Liver (tissue), 9 donors: ENCODE measurements around the gene DPT. TPM values are rescaled to one million over a fixed set of nuclear protein-coding genes. Genes with fewer than 3 reads are reported as not detected.

Experiments used
- DNase-seq: peaks from one replicate; pipeline ENCODE4 v3.0.0-alpha.2; 2017; ENCODE audit warnings: low spot score
- H3K27ac ChIP-seq, 2 donors: one replicate each; pipeline ENCODE4 v1.7.0; 2013; ENCODE audit warnings: inconsistent platforms in 2 of 2, low read length in 2 of 2, control low read depth in 1 of 2, low read depth in 1 of 2, mild to moderate bottlenecking in 1 of 2
- H3K27me3 ChIP-seq, 4 donors: one replicate each; pipeline versions ENCODE4 v1.6.1 to v1.7.0; 2013; ENCODE audit warnings: low read length in 3 of 4, inconsistent platforms in 1 of 4, mild to moderate bottlenecking in 1 of 4, moderate library complexity in 1 of 4; ENCODE audit not compliant: control insufficient read depth in 4 of 4, insufficient read depth in 4 of 4
- H3K36me3 ChIP-seq, 4 donors: one replicate each; pipeline versions ENCODE4 v1.6.1 to v1.7.0; 2013; ENCODE audit warnings: low read length in 3 of 4, mild to moderate bottlenecking in 3 of 4, low read depth in 1 of 4, moderate library complexity in 1 of 4; ENCODE audit not compliant: control insufficient read depth in 4 of 4, insufficient read depth in 3 of 4
- H3K4me1 ChIP-seq, 4 donors: one replicate each; pipeline versions ENCODE4 v1.6.1 to v1.7.0; 2013; ENCODE audit warnings: low read length in 3 of 4, mild to moderate bottlenecking in 3 of 4, moderate library complexity in 1 of 4; ENCODE audit not compliant: control insufficient read depth in 4 of 4, insufficient read depth in 4 of 4
- H3K4me3 ChIP-seq, 3 donors: one replicate each; pipeline versions ENCODE4 v1.6.1 to v1.7.0; 2013; ENCODE audit warnings: low read length in 3 of 3, control low read depth in 1 of 3, low read depth in 1 of 3, mild to moderate bottlenecking in 1 of 3
- H3K9ac ChIP-seq, 2 donors: one replicate each; pipeline ENCODE4 v1.7.0; 2013; ENCODE audit warnings: low read length in 2 of 2, mild to moderate bottlenecking in 2 of 2, moderate library complexity in 2 of 2, control low read depth in 1 of 2, low read depth in 1 of 2
- H3K9me3 ChIP-seq, 4 donors: one replicate each; pipeline versions ENCODE4 v1.6.1 to v1.7.0; 2013; ENCODE audit warnings: low read length in 3 of 4; ENCODE audit not compliant: control insufficient read depth in 4 of 4
- ATF3 ChIP-seq: IDR thresholded peaks from 2 replicates; pipeline ENCODE4 v1.6.1; 2016; ENCODE audit warnings: antibody characterized with exemption
- CTCF ChIP-seq: fragments of 150-350 bp; IDR thresholded peaks from 2 replicates; pipeline ENCODE4 v1.5.1; 2017; ENCODE audit warnings: improper control_type of control experiment, low read depth, low read length; ENCODE audit not compliant: missing input control
- FOXA1 ChIP-seq: IDR thresholded peaks from 2 replicates; pipeline ENCODE4 v1.6.1; 2016; ENCODE audit warnings: antibody characterized with exemption
- FOXA2 ChIP-seq: IDR thresholded peaks from 2 replicates; pipeline ENCODE4 v1.6.1; 2016; ENCODE audit warnings: antibody characterized with exemption
- GABPA ChIP-seq, 2 donors: IDR thresholded peaks in 1 of 2; conservative IDR thresholded peaks in 1 of 2; 2 replicates each; pipeline ENCODE4 v1.6.1; 2016; ENCODE audit warnings: antibody characterized with exemption in 2 of 2, mild to moderate bottlenecking in 1 of 2, moderate library complexity in 1 of 2
- HNF4A ChIP-seq, 2 donors: conservative IDR thresholded peaks; 2 replicates each; pipeline ENCODE4 v1.6.1; 2016; ENCODE audit warnings: antibody characterized with exemption in 2 of 2, mild to moderate bottlenecking in 2 of 2
- JUND ChIP-seq, 2 donors: IDR thresholded peaks; 2 replicates each; pipeline ENCODE4 v1.6.1; 2016; ENCODE audit warnings: antibody characterized with exemption in 2 of 2
- NR2F2 ChIP-seq: IDR thresholded peaks from 2 replicates; pipeline ENCODE4 v1.6.1; 2016; ENCODE audit warnings: antibody characterized with exemption
- RAD21 ChIP-seq, 2 donors: IDR thresholded peaks; 2 replicates each; pipeline ENCODE4 v1.6.1; 2016; ENCODE audit warnings: antibody characterized with exemption in 2 of 2, mild to moderate bottlenecking in 2 of 2
- RXRA ChIP-seq, 2 donors: IDR thresholded peaks; 2 replicates each; pipeline ENCODE4 v1.6.1; 2017 to 2018; ENCODE audit warnings: antibody characterized with exemption in 2 of 2, mild to moderate bottlenecking in 1 of 2
- SP1 ChIP-seq: IDR thresholded peaks from 2 replicates; pipeline ENCODE4 v1.6.1; 2018; ENCODE audit warnings: antibody characterized with exemption, mild to moderate bottlenecking
- TAF1 ChIP-seq: conservative IDR thresholded peaks from 2 replicates; pipeline ENCODE4 v1.6.1; 2016; ENCODE audit warnings: antibody characterized with exemption, mild to moderate bottlenecking
- YY1 ChIP-seq: IDR thresholded peaks from 2 replicates; pipeline ENCODE4 v1.6.1; 2016; ENCODE audit warnings: antibody characterized with exemption, mild to moderate bottlenecking
- ZBTB33 ChIP-seq: IDR thresholded peaks from 2 replicates; pipeline ENCODE4 v1.6.1; 2016; ENCODE audit warnings: antibody characterized with exemption
- WGBS: extraction: QIAGEN DNeasy Blood & Tissue Kit; methylation state at CpG from one replicate; pipeline ENCODE4 v1.1.7; 2013; 5-methylcytosine and 5-hydroxymethylcytosine counted together
- polyA plus RNA-seq, 2 donors: library from polyadenylated mRNA; stranded (reverse) in 1 of 2; unstranded in 1 of 2; fragments of 200-250 nt in 1 of 2; fragments of >200 nt in 1 of 2; fragmentation: Nextera tagmentation in 1 of 2; extraction: Ambion mirVana in 1 of 2; gene quantifications; one replicate each; pipeline versions ENCODE4 v1.2.1 to v1.2.3, GENCODE V29; 2013 to 2015
- total RNA-seq, 2 donors: library from RNA; depleted of rRNA; stranded (reverse); fragments of >200 nt; gene quantifications; one replicate each; pipeline ENCODE4 v1.2.3, GENCODE V29; 2014
- TF ChIP-seq, protein P1 (sequence below): IDR thresholded peaks from 2 replicates; pipeline ENCODE4 v1.6.1; 2016; ENCODE audit warnings: antibody characterized with exemption
- TF ChIP-seq, protein P2 (sequence below): IDR thresholded peaks from 2 replicates; pipeline ENCODE4 v1.6.1; 2016; ENCODE audit warnings: antibody characterized with exemption, mild to moderate bottlenecking
- donor health status: healthy.
- donor health status: healthy.
- donor health status: healthy.
- donor health status: healthy.
- donor health status: healthy.

The DPT gene
- total and polyA plus RNA-seq, 4 donors = 0.42 to 5.0 (median 3.0) TPM

DNA sequence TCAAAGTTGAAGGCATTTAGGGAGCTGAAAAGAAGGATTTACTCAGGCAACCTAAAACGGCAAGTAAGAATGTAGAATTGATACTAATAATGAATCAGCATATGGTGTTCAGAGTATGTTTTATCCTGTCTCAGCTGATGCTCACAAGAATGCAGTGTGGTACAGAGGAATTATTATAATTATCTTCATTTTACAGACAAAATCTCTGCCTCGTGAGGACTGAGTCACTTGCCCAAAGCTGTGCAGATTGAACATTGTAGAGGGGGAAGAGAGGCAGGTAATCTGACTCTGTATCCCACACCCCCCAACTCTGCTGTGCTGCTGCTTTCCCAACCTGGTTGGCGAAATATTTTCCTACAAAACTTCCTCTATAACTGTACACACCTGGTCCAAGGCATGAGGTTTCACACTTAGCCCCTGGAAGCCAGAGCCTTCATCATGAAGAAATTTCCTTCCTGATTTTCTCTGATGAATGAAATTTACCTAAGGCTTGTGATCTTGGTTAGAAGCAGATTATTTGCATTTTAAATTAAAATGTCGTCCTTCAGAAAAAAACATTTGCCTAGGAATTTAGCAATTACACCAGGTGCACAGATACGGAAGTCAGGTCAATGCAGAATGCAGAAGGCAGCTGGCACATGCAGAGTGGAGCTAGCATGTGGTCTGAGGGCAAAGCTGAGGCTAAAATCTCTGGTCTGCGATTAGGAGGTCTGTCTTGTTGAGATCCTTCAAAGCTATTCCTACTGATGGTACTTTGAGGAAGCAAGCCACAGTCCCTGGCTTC is 52.8 kb downstream of the DPT start:
- TF ChIP-seq, protein P1, sequence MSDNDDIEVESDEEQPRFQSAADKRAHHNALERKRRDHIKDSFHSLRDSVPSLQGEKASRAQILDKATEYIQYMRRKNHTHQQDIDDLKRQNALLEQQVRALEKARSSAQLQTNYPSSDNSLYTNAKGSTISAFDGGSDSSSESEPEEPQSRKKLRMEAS = no peak
- TF ChIP-seq CTCF (no peak), RAD21 (IDR thresholded peaks at IDR 0.05) (no peak), ZBTB33 (no peak), JUND (IDR thresholded peaks at IDR 0.05) (no peak), TAF1 (no peak), HNF4A (conservative IDR thresholded peaks at IDR 0.05) (no peak), YY1 (no peak), SP1 (no peak), FOXA2 (no peak), NR2F2 (no peak), FOXA1 (no peak), ATF3 (no peak), RXRA (IDR thresholded peaks at IDR 0.05) (no peak), GABPA (IDR thresholded peaks at IDR 0.05 in 1 of 2, conservative IDR thresholded peaks at IDR 0.05 in 1 of 2) (no peak)
- TF ChIP-seq, protein P2, sequence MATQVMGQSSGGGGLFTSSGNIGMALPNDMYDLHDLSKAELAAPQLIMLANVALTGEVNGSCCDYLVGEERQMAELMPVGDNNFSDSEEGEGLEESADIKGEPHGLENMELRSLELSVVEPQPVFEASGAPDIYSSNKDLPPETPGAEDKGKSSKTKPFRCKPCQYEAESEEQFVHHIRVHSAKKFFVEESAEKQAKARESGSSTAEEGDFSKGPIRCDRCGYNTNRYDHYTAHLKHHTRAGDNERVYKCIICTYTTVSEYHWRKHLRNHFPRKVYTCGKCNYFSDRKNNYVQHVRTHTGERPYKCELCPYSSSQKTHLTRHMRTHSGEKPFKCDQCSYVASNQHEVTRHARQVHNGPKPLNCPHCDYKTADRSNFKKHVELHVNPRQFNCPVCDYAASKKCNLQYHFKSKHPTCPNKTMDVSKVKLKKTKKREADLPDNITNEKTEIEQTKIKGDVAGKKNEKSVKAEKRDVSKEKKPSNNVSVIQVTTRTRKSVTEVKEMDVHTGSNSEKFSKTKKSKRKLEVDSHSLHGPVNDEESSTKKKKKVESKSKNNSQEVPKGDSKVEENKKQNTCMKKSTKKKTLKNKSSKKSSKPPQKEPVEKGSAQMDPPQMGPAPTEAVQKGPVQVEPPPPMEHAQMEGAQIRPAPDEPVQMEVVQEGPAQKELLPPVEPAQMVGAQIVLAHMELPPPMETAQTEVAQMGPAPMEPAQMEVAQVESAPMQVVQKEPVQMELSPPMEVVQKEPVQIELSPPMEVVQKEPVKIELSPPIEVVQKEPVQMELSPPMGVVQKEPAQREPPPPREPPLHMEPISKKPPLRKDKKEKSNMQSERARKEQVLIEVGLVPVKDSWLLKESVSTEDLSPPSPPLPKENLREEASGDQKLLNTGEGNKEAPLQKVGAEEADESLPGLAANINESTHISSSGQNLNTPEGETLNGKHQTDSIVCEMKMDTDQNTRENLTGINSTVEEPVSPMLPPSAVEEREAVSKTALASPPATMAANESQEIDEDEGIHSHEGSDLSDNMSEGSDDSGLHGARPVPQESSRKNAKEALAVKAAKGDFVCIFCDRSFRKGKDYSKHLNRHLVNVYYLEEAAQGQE = no peak
- Histone ChIP-seq H3K9me3 (no peaks in the 10 kb centered on the region), H3K36me3 (no peaks in the 10 kb centered on the region), H3K9ac (no peak overlapping the region), H3K27ac (no peak overlapping the region), H3K4me1 (no peaks in the 10 kb centered on the region), H3K27me3 (no peaks in the 10 kb centered on the region), H3K4me3 (no peak overlapping the region)
- DNase-seq = no peak
- WGBS = 90% methylated on average over 6 of the region's 6 CpGs
